ENCODE measurements around the gene SPINT3.

GRCh38 chr20:45470262-45470931, 45.0 kb downstream of the SPINT3 start:
- TF ChIP-seq, protein P1, sequence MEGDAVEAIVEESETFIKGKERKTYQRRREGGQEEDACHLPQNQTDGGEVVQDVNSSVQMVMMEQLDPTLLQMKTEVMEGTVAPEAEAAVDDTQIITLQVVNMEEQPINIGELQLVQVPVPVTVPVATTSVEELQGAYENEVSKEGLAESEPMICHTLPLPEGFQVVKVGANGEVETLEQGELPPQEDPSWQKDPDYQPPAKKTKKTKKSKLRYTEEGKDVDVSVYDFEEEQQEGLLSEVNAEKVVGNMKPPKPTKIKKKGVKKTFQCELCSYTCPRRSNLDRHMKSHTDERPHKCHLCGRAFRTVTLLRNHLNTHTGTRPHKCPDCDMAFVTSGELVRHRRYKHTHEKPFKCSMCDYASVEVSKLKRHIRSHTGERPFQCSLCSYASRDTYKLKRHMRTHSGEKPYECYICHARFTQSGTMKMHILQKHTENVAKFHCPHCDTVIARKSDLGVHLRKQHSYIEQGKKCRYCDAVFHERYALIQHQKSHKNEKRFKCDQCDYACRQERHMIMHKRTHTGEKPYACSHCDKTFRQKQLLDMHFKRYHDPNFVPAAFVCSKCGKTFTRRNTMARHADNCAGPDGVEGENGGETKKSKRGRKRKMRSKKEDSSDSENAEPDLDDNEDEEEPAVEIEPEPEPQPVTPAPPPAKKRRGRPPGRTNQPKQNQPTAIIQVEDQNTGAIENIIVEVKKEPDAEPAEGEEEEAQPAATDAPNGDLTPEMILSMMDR (conservative IDR thresholded peaks at IDR 0.05 in 1 of 2, IDR thresholded peaks at IDR 0.05 in 1 of 2; ENCODE audit: extremely low read depth in 1 of 2, insufficient read depth in 1 of 2, low read depth in 1 of 2, low read length in 2 of 2), result no peak
- no peak for TF ChIP-seq EZH2 (IDR thresholded peaks at IDR 0.05; ENCODE audit: borderline replicate concordance, low read length)
